PC-3 (cell line): ENCODE results near the gene SUMO2.
"Not testable (repeated sequence)": the region's sequence is repeated elsewhere in the genome, so short reads cannot be mapped to it uniquely, and the experiment has no call there.

ENCODE experiments used
- EZH2 ChIP-seq: fragments of 300-600 bp; sonication (generic); IDR thresholded peaks from one replicate; pipeline ENCODE4 v1.6.1; 2017; ENCODE audit warnings: antibody characterized with exemption, mild to moderate bottlenecking, low read length; ENCODE audit not compliant: unreplicated experiment
- TF ChIP-seq, protein P1 (sequence below): fragments of 300-600 bp; sonication (generic); conservative IDR thresholded peaks from 2 replicates; pipeline ENCODE4 v1.5.1; 2017; ENCODE audit warnings: antibody characterized with exemption, low read depth, mild to moderate bottlenecking, low read length

DNA sequence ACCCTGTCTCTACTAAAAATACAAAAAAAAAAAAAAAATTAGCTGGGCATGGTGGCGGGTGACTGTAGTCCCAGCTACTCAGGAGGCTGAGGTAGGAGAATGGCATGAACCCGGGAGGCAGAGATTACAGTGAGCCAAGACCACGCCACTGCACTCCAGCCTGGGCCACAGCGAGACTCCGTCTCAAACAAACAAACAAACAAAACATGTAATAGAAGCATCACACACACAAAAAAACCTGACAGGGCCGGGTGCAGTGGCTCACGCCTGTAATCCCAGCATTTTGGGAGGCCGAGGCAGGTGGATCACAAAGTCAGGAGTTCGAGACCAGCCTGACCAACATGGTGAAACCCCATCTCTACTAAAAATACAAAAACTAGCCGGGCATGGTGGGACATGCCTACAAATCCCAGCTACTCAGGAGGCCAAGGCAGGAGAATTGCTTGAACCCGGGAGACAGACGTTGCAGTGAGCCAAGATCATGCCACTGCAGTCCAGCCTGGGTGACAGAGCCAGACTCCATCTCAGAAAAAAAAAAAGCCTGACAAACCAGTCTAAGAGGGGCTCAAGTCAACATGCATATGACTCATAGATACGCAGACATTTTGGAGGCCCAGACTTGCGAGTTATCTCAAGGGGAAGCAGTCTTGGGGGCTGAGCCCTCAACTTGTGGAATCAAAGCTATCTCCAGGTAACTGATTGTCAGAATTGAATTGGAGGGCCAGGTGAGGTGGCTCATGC lies 49.0 kb downstream of the SUMO2 start:
- TF ChIP-seq, protein P1, sequence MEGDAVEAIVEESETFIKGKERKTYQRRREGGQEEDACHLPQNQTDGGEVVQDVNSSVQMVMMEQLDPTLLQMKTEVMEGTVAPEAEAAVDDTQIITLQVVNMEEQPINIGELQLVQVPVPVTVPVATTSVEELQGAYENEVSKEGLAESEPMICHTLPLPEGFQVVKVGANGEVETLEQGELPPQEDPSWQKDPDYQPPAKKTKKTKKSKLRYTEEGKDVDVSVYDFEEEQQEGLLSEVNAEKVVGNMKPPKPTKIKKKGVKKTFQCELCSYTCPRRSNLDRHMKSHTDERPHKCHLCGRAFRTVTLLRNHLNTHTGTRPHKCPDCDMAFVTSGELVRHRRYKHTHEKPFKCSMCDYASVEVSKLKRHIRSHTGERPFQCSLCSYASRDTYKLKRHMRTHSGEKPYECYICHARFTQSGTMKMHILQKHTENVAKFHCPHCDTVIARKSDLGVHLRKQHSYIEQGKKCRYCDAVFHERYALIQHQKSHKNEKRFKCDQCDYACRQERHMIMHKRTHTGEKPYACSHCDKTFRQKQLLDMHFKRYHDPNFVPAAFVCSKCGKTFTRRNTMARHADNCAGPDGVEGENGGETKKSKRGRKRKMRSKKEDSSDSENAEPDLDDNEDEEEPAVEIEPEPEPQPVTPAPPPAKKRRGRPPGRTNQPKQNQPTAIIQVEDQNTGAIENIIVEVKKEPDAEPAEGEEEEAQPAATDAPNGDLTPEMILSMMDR = not testable (repeated sequence)
- not testable (repeated sequence) for TF ChIP-seq EZH2
